ENCODE results near the gene GABRG3.

DNA sequence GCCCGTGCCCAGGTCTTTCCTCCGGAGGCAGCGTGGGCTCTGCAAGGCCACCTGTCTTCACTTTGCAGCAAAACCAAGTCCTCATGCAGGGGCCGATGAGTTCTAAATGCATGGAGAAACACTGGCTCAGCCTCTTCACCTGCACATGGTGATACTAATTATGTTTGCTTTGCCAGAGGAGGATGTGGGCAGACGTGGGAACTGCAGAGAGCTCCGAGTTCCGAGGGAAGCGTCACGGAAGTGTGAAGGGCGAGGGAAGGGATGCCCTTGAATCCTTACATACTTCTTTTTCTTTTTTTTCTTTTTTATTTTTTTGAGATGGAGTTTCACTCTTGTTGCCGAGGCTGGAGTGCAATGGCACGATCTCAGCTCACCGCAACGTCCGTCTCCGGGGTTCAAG is 74.8 kb downstream of the GABRG3 start:
- TF ChIP-seq, protein P1, sequence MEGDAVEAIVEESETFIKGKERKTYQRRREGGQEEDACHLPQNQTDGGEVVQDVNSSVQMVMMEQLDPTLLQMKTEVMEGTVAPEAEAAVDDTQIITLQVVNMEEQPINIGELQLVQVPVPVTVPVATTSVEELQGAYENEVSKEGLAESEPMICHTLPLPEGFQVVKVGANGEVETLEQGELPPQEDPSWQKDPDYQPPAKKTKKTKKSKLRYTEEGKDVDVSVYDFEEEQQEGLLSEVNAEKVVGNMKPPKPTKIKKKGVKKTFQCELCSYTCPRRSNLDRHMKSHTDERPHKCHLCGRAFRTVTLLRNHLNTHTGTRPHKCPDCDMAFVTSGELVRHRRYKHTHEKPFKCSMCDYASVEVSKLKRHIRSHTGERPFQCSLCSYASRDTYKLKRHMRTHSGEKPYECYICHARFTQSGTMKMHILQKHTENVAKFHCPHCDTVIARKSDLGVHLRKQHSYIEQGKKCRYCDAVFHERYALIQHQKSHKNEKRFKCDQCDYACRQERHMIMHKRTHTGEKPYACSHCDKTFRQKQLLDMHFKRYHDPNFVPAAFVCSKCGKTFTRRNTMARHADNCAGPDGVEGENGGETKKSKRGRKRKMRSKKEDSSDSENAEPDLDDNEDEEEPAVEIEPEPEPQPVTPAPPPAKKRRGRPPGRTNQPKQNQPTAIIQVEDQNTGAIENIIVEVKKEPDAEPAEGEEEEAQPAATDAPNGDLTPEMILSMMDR (IDR thresholded peaks at IDR 0.05), result no peak
- no peak for TF ChIP-seq POLR2A (IDR thresholded peaks at IDR 0.05)
